C4-2B (cell line): Measurements from ENCODE around the gene TTLL3.
A peak's percentile ranks its signal among the peaks of the same experiment; 100 is the strongest.

Source experiments
- H3K27ac ChIP-seq: fragments of 450-650 bp; 2 replicates; pipeline ENCODE4 v1.5.1; 2017
- ZFX ChIP-seq: fragments of 450-650 bp; IDR thresholded peaks from 2 replicates; pipeline ENCODE4 v1.6.1; 2017
- TF ChIP-seq, protein P1 (sequence below): fragments of 450-650 bp; conservative IDR thresholded peaks from 2 replicates; pipeline ENCODE4 v1.5.1; 2017; ENCODE audit warnings: mild to moderate bottlenecking

TTLL3 gene

DNA sequence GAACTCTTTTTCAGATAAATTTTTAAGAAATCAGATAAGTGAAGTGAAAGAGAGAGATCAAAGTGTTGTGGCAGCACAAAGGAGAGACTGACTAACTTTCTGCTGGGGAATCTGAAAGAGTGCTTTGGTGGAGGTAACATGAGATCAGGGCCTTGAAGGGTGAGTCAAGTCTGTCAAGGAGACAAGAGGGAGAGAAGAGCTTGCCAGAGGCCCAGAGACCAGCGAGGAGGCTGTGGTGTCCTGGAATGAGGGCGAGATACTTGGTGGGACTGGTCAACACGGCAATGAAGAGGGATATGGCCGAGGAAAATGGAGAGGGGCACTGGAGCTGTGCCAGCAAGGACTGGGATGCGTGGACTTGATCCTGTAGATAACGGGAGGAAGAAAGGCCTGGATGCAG is 22.3 kb upstream of the TTLL3 start:
- H3K27ac ChIP-seq = no peak overlapping the region
- no peak for TF ChIP-seq ZFX
- TF ChIP-seq, protein P1, sequence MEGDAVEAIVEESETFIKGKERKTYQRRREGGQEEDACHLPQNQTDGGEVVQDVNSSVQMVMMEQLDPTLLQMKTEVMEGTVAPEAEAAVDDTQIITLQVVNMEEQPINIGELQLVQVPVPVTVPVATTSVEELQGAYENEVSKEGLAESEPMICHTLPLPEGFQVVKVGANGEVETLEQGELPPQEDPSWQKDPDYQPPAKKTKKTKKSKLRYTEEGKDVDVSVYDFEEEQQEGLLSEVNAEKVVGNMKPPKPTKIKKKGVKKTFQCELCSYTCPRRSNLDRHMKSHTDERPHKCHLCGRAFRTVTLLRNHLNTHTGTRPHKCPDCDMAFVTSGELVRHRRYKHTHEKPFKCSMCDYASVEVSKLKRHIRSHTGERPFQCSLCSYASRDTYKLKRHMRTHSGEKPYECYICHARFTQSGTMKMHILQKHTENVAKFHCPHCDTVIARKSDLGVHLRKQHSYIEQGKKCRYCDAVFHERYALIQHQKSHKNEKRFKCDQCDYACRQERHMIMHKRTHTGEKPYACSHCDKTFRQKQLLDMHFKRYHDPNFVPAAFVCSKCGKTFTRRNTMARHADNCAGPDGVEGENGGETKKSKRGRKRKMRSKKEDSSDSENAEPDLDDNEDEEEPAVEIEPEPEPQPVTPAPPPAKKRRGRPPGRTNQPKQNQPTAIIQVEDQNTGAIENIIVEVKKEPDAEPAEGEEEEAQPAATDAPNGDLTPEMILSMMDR = no peak

DNA sequence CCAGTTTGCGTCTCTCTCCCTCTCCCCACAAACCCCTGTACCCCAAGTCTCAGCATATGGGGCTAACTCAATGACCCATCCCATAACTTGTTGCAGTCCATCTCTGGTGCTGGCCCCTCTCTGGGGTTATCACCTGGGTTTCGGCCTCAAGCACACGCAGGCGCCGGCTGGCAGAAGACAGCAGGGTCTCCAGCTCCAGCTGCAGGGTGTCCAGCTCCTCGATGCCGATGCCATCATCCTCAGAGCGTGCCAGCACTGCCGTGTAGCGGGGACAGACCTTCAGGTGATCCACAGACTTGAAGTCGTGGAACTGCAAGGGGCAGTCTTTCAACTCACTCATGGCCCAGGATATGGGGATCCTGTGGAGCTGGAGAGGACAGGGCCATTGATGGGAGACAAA is 18.9 kb upstream of the TTLL3 start:
- TF ChIP-seq, protein P1 = no peak
- H3K27ac ChIP-seq = no peak overlapping the region; the same call in 1 of the 2 replicates

DNA sequence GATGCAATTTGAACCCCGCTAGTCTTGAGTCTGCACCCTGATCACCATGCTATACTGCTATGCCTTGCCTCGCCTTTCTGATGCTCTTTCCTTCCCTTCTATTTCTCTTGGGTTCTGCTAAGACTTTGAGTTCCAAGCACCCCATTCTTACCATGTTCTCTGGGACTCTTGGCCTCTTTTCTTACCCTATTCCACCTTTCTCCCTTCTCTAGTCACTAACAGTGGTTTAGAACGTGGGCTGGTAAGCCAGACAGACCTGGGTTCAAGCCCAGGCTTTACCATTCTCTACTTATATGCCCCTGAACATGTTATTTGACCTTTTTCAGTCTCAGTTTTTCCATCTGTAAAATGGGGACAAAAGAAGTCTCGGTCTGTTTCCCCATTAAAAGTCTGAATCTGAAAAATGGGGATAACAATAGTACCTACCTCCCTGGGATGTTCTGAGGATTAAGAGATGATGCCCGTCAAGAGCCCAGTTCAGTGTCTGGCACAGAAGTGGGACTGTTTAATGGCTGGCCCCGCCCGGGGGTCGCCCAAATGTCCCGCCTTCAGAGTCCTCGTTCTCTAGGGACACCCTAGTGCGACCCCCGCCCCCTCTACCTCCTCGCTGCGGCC is 18.2 kb upstream of the TTLL3 start:
- peak overlapping the region; percentile 91 for H3K27ac ChIP-seq
- TF ChIP-seq, protein P1 = no peak
- peak; percentile 47; the same call in 1 of the 2 replicates for TF ChIP-seq ZFX

DNA sequence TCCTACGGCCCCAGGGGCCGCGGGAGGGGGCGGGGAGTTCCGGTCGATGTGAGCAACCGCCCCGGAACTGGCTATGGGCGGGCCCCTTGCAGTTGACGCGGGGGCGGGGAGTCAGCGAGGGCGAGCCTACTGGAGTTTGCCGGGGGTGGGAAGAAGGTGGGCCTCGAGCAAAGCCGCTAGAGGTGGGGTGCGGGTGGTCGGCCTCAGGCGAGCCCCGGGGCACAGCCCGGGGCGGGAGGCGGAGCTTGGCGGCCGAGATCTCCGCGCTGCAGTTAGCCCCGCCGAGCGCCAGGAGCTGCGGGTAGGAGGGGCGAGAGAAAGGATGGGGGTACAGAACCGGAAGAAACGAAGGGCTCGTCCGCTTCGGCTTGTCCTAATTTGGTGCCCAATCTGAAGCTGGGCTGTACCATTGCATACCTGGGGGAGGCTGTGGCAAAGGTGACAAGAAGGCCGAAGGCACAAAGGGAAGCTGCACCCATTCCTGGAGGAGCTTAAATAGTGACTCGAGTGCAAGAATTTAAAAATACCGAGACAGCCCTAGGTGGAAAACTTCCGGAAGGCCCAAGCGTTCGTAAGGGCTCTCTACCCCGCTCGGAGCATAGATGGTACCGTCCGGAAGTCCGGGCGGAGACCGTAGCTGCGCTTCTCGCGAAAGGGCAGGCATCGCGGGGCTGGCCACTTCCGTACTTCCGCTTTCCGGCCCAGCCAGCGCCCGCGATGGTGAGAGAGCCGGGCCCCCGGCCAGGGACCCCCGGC is 17.5 kb upstream of the TTLL3 start, which contains the start of the genes ARPC4 and TADA3:
Gene ARPC4, plus strand, starts transcription at position 678 of the 756 bp plus-strand sequence. Its CDS starts 40 bp downstream, at position 718.
Gene TADA3, minus strand, starts transcription at position 69 of the 756 bp plus-strand sequence. CDS start 1,007 bp downstream, outside the sequence.
- TF ChIP-seq, protein P1 = no peak
- no peak for TF ChIP-seq ZFX
- peak within 1 kb of the TSS; percentile 91 for H3K27ac ChIP-seq

DNA sequence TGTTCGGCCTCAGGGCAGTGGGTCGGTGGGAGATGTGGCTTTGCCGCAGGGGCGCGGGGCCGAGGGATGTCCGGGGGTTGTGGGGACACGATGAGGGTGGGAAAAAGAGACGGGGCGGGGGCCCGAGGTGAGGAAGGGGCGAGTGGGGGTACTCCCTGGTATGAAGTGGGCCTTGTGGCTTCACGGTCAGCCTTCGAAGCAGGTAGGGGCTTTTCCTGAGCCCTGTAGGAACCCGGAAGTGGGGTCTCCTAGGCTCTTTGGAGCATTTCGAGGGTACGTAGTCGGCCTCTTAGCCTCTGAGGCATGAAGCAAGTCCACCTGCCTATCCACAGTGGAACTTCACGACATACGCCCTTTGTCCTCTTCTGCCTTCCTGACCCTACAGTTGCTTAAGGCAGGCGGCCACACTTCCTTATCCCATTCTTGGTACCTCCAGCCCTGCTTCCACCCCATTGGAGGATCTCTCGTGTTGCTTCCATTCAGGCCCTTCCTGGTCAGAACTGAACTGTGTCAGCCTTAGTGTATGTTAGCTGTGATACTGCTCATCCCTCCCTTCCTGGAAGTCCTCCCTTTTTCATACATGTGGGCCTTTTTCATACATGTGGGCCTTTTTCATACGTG is 16.8 kb upstream of the TTLL3 start:
- H3K27ac ChIP-seq = peak overlapping the region; percentile 91
- TF ChIP-seq, protein P1 = no peak
- peak; percentile 34; the same call in 1 of the 2 replicates for TF ChIP-seq ZFX

DNA sequence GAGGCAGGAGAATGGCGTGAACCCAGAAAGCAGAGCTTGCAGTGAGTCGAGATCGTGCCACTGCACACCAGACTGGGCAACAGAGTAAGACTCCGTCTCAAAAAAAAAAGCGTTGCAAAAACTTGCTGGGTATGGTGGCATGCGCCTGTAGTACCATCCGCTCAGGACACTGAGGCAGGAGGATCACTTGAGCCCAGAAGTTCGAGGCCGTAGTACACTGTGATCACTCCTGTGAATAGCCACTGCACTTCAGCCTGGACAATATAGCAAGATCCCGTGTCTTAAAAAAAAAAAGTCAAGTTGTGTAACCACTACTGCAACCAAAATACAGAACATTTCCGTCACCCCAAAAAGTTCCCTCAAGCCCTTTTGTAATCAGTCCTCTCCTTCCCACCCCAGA is 15.7 kb upstream of the TTLL3 start:
- no peak for TF ChIP-seq ZFX
- TF ChIP-seq, protein P1 = no peak
- no peak overlapping the region for H3K27ac ChIP-seq

DNA sequence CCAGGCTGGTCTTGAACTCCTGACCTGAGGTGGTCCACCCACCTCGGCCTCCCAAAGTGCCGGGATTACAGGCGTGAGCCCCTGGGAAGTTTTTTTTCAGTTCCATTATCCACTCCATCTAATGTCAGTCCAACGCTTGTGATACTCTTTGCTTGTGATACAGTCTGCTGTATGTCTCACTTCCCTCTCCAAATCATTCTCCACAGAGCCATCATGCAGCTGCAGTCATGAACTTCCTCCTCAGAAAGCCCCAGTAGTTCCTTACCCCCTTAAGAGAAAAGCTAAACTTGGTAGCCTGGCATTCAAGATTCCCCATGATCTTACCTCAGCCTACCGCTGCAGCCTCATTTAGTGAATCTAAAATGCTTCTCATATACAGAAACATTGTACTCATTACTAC is 14.9 kb upstream of the TTLL3 start:
- H3K27ac ChIP-seq = no peak overlapping the region
- TF ChIP-seq ZFX = no peak
- TF ChIP-seq, protein P1 = no peak
